ENCODE data around the gene CSNK1G2. TPM values are rescaled to one million over a fixed set of nuclear protein-coding genes. Genes with fewer than 3 reads are reported as not detected.

Gene CSNK1G2
- total RNA-seq, 1 experiment from 2014 or later, result 100.0 TPM

DNA sequence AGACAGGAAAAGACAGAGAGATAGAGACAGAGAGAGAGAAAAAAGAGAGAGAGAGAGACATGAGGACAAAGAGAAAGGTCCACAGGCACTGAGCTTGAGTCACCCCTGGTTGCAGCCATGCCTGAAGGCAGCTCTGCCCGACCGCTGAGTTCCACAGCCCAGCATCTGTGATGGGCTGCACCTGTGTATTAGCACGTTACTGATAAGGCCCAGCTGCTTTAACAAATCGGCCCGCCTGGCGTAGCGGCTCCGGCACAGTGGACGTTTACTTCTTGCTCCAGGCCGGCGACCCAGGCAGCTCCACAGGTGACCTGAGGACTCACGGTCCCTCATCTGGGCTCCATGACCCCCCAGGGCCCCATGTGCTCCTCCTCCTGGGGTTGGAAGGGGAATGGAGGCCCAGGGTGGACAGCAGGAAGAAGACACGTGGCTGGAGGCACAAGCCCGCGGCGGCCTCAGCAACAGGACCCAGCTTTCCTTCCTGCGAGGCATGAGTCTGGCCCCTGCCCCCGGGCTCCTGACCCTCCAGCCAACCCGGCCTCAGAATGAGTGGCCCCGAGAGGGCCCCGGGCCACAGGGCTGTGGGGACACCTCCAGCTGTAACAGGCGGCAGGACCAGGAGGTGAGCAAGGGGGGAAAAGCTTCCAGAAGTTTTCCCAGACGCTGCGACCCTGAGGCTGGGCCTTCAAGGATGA lies 3.9 kb upstream of the CSNK1G2 start:
- peaks cover 5 to 9% of the 10 kb centered on the region in 2 experiments for H3K4me1 Mint-ChIP-seq
- H3K36me3 Mint-ChIP-seq (ENCODE audit: insufficient read depth in 1 of 3, low read depth in 3 of 3), result peaks cover 2 to 10% (median 6%) of the 10 kb centered on the region in 3 experiments
- Histone ChIP-seq H3K14ac (ENCODE audit: insufficient read depth, low read length) (no peak overlapping the region), H3K9ac (ENCODE audit: extremely low read depth, insufficient read length, low read length) (no peak overlapping the region), H4K8ac (replicated peaks; ENCODE audit: insufficient read length, low read depth, low read length) (no peak overlapping the region), H4K5ac (ENCODE audit: insufficient read length, low read depth, low read length) (no peak overlapping the region), H3K23ac (ENCODE audit: insufficient read length, low read depth, low read length) (no peak overlapping the region), H3K4me2 (ENCODE audit: insufficient read depth, insufficient read length, low read length) (no peak overlapping the region), H3K9me3 (ENCODE audit: control insufficient read depth, low read depth, low read length) (no peaks in the 10 kb centered on the region), H3K4ac (ENCODE audit: low read depth, low read length) (no peak overlapping the region), H4K91ac (ENCODE audit: insufficient read length, low read depth, low read length) (no peak overlapping the region), H2BK12ac (ENCODE audit: insufficient read length, low read depth, low read length) (no peak overlapping the region), H2AK5ac (ENCODE audit: insufficient read length, low read length) (no peak overlapping the region), H2BK5ac (ENCODE audit: insufficient read length, low read length) (no peak overlapping the region), H2AFZ (ENCODE audit: low read length) (no peak overlapping the region), H3K4me1 (ENCODE audit: insufficient read depth, low read length) (no peaks in the 10 kb centered on the region), H3K18ac (ENCODE audit: insufficient read length, low read depth, low read length) (no peak overlapping the region), H3T11ph (ENCODE audit: low read length) (no peak overlapping the region), H3K79me2 (ENCODE audit: insufficient read depth, low read length) (no peaks in the 10 kb centered on the region), H3K27me3 (ENCODE audit: insufficient read depth, low read length) (no peaks in the 10 kb centered on the region), H4K20me1 (ENCODE audit: control insufficient read depth, insufficient read depth, insufficient read length) (no peaks in the 10 kb centered on the region), H3K23me2 (ENCODE audit: insufficient read length, low read depth, low read length, poor library complexity, severe bottlenecking) (peaks cover under 1% of the 10 kb centered on the region), H3K79me1 (ENCODE audit: insufficient read depth, low read depth, low read length, poor library complexity, severe bottlenecking) (no peaks in the 10 kb centered on the region), H2BK20ac (ENCODE audit: low read depth, low read length, poor library complexity, severe bottlenecking) (no peak overlapping the region), H2BK120ac (ENCODE audit: low read depth, low read length, poor library complexity, severe bottlenecking) (no peak overlapping the region), H2BK15ac (ENCODE audit: low read depth, low read length) (no peak overlapping the region), H3K27ac (ENCODE audit: insufficient read length, low read depth, low read length) (no peak overlapping the region), H3K56ac (ENCODE audit: insufficient read length, low read depth, low read length) (no peak overlapping the region)
- peaks cover 8% of the 10 kb centered on the region in 2 experiments; a peak in 4 of 5 replicates for H3K9me3 Mint-ChIP-seq
- TF ChIP-seq, protein P1, sequence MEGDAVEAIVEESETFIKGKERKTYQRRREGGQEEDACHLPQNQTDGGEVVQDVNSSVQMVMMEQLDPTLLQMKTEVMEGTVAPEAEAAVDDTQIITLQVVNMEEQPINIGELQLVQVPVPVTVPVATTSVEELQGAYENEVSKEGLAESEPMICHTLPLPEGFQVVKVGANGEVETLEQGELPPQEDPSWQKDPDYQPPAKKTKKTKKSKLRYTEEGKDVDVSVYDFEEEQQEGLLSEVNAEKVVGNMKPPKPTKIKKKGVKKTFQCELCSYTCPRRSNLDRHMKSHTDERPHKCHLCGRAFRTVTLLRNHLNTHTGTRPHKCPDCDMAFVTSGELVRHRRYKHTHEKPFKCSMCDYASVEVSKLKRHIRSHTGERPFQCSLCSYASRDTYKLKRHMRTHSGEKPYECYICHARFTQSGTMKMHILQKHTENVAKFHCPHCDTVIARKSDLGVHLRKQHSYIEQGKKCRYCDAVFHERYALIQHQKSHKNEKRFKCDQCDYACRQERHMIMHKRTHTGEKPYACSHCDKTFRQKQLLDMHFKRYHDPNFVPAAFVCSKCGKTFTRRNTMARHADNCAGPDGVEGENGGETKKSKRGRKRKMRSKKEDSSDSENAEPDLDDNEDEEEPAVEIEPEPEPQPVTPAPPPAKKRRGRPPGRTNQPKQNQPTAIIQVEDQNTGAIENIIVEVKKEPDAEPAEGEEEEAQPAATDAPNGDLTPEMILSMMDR (conservative IDR thresholded peaks at IDR 0.05), result no peak
- H3K4me3 Mint-ChIP-seq, result no peak overlapping the region
- no peak for DNase-seq
- WGBS (ENCODE audit: extremely low coverage, insufficient read length, low lambda C conversion rate), result no CpG with 5 or more reads among the region's 24 CpGs
- H3K27me3 Mint-ChIP-seq (ENCODE audit: low read depth), result peaks cover 14% of the 10 kb centered on the region
- H3K27ac Mint-ChIP-seq, result no peak overlapping the region
